PC-3 (cell line): ENCODE measurements around the gene GIGYF2.

Source experiments
- CTCF ChIP-seq: fragments of 300-600 bp; sonication (generic); conservative IDR thresholded peaks from 2 replicates; pipeline ENCODE4 v1.5.1; 2017; ENCODE audit warnings: antibody characterized with exemption, low read depth, mild to moderate bottlenecking, low read length
- EZH2 ChIP-seq: fragments of 300-600 bp; sonication (generic); IDR thresholded peaks from one replicate; pipeline ENCODE4 v1.6.1; 2017; ENCODE audit warnings: antibody characterized with exemption, mild to moderate bottlenecking, low read length; ENCODE audit not compliant: unreplicated experiment
- EZH2phosphoT487 ChIP-seq: fragments of 300-600 bp; sonication (generic); IDR thresholded peaks from 2 replicates; pipeline ENCODE4 v1.6.1; 2018; ENCODE audit warnings: mild to moderate bottlenecking, antibody characterized with exemption, low read length, borderline replicate concordance

GRCh38 chr2:232809349-232810124 is 112.4 kb downstream of the GIGYF2 start:
- peak; percentile 30 for TF ChIP-seq CTCF
- no peak for TF ChIP-seq EZH2
- no peak for TF ChIP-seq EZH2phosphoT487
